H4 (cell line): ENCODE measurements around the gene HGD. TPM values are rescaled to one million over a fixed set of nuclear protein-coding genes. Genes with fewer than 3 reads are reported as not detected.
"Not testable (repeated sequence)": the region's sequence is repeated elsewhere in the genome, so short reads cannot be mapped to it uniquely, and the experiment has no call there.

Experiments
- DNase-seq: peaks from one replicate; pipeline ENCODE4 v3.0.0-alpha.2; 2015; ENCODE audit warnings: low spot score
- total RNA-seq: library from RNA; depleted of rRNA; stranded (reverse); fragments of >200 nt; shearing (Covaris generic); gene quantifications from 2 replicates; pipeline ENCODE4 v1.2.3, GENCODE V29; 2014; rRNA removed

The HGD gene, protein sequence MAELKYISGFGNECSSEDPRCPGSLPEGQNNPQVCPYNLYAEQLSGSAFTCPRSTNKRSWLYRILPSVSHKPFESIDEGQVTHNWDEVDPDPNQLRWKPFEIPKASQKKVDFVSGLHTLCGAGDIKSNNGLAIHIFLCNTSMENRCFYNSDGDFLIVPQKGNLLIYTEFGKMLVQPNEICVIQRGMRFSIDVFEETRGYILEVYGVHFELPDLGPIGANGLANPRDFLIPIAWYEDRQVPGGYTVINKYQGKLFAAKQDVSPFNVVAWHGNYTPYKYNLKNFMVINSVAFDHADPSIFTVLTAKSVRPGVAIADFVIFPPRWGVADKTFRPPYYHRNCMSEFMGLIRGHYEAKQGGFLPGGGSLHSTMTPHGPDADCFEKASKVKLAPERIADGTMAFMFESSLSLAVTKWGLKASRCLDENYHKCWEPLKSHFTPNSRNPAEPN
- total RNA-seq, result 0.12 TPM in 1 of 2 replicates, not detected in the other

DNA sequence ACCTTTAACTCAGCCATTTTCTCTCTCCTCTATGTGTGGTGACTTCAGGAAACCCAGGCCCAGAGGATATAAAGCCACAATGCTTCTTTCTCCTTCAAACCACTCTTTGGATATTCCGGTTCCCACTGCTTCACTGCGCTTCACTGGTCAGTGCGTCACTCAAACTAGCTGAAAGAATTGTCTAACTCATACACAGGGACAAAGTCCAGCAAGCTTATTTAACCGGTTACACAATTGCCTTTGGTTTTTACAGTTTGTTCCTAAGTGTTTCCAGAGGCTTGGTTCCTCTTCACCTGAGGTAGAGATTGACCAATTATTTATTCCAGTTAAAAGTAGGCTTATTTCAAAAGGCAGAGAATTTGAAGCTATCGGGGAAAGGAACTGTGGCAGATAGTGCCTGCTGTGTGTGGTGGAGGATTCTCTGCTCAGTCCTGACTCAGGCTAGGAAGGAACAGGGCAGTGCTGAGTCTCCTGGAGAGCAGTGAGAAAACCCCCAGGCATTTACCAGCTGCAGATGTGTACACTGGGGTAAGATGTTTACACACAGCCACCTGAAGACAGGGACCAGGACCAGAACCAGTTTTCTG lies at the start of gene HGD:
HGD (minus strand) TSS at position 145 of the 587 bp plus-strand sequence; CDS start at position 17, 128 bp downstream.
- no peak for DNase-seq

DNA sequence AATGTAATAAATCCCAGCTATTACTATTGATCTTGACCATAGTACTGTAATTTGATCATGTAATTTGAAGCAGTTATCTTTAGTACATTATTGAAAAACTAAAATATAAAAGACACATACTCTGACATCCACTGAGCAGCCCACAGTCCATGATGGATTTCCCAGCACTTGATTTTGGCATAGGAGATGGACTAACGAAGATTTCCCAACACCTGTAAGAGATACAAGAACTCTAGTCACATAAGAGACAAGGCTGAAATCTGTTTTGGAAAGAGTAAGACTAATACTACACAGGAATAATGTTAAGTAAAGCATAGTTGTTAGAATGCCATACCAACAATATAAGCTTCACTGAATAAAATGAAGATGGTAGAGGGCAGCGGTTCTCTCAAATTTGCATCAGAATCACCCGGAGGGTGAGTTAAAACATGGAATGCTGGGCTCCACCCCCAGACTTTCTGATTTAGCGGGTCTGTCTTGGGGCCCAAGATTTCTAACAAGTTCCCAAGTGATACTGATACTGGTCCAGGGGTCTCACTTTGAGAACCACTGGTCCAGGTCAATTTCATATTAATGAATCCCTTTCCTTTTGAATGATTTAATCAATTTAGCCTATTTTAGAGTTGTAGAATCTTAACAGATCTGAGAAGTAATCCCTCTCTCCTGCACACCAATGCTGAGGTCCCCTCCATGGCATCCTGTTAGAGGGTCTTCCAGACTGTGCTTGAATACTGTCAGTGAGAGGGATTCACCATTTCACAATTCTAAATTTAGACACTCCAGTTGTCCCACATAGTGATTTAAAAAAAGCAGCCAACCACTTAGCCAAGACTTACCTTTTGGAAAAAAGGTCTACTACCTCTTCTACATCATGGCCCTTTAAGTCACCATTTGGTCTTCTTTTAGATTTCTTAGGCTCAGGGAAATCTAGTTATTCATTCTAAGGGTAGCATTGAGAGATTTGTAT lies 48.8 kb upstream of the HGD start:
- DNase-seq, result no peak

DNA sequence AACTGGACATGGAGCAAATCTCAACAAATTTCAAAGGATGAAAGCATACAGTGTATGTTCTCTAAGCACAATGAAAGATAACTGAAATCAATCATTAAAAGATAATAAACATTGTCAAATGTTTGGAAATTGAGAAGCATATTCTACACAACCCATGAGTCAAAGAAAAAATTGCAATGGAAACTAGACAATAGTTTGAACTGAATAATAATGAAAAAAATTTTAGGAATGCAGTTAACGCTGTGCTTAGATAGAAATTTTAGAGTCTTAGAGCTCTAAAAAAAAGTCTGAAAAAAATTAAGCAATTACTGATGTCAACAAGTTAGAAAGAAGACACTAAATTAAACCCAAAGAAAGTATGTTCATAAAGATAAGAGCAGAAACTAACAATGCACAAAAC lies 44.8 kb upstream of the HGD start:
- DNase-seq, result no peak

DNA sequence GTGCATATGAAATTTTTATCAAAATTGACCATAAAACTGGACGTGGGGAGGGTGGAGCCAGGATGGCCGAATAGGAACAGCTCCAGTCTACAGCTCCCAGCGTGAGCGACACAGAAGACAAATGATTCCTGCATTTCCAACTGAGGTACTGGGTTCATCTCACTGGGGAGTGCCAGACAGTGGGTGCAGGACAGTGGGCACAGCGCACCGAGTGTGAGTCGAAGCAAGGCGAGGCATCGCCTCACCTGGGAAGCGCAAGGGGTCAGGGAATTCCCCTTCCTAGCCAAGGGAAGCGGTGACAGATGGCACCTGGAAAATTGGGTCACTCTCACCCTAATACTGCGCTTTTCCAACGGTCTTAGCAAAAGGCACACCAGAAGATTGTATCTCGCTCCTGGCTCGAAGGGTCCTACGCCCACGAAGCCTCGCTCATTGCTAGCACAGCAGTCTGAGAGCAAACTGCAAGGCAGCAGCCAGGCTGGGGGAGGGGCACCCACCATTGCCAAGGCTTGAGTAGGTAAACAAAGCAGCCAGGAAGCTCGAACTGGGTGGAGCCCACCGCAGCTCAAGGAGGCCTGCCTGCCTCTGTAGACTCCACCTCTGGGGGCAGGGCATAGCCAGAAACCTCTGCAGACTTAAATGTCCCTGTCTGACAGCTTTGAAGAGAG lies 37.3 kb upstream of the HGD start:
- not testable (repeated sequence) for DNase-seq

DNA sequence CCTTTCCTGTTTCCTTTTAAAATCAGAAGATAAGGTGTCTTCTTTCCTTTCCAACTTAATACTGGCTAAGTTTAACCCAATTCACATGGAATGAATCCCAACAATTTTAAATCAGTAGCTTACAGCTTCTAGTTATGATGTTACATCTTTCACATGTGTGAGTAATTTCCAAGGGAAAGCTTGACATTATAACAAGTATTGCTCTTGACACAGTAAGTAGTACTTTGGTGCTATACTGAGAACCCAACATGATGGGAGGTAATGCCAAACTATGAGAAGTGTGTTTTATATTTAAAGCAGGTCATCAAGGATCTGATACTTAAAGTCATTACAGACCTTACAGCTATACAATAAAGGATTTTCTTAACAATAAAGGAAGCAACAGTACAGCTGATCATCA lies 31.2 kb upstream of the HGD start:
- DNase-seq, result no peak

DNA sequence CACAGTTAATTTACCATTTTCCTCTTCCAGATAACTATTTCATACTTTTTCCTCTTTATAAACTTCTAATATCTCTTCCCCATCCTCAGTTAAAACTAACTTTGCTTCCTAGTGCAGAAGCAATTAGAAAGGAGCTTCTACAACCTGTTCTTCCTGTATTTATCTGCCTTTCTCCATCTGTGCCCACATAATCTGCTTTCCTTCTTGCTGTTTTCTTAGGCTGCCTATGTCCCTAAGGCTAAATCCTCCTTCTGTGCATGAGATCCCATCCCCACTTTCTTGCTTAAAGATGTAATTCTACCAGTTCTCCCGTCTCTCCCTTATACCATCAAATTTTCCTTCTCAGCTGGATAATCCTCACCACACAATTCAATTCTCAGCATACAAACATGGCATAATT lies 28.3 kb upstream of the HGD start:
- no peak for DNase-seq

DNA sequence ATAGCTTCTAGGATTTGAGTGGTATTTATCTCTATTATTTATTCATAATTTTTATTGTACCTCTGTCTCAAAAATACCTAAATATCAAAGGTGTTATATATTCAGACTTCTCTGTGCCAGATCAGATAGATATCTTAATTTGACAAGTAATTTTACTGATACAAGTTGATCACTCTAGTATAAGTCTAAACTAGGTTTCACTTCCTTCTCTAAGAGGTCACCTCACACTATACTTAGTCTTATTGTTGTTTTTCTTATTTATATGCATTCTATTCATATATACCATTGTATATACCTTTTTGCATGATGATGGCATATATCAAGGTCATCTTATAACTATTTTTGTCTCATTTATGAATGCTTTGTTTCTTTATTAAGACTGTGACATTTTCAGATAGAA lies 26.4 kb upstream of the HGD start:
- no peak for DNase-seq

DNA sequence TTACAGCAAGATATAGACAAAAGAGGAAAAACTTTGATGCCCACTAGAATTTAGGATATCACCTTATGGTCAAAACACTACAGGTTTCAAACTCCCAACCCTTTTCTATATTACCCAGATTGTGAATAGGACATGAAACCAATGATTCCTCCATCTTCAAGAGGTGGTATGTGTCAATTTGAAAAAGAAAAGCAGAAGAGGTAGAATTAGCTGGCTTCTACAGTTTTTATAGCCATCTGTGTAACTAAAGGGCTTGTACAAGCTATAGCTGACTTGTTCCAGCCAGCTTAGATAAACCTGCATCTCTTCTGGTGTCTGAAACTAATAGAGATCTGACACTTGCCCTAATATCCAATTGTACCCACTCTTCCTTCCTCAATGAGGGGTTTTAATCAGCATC lies 24.9 kb upstream of the HGD start:
- no peak for DNase-seq

DNA sequence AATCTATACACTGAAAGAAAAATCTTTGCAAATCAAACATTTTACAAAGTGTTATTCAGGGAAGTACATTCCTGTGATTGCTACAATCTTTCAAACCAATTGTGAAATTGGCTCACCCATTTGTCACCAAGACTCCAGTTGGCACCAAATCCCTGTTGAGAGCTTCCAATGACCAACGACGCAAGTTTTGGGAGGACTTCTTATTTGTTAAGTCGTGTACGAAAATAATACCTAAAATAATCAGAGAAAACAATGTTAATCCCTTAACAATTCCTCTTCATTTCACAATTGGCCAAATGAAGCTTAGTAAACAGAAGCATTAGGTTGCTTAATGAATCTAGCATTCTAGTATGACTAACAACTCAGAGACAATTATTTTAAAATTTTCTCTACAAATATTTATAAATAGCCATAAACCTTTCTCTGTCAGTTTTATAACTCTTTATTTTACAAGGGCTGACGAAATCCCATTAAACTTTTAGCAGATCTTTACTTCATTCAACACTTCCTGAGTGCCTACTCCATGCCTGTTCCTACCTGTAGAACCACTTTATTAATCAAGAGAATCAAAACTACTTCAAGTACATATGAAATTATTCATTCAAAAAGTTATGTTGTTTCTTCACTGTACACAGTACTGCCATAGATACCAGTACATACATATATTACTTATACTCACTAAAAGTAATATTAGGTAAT lies 24.0 kb upstream of the HGD start:
- DNase-seq, result no peak

DNA sequence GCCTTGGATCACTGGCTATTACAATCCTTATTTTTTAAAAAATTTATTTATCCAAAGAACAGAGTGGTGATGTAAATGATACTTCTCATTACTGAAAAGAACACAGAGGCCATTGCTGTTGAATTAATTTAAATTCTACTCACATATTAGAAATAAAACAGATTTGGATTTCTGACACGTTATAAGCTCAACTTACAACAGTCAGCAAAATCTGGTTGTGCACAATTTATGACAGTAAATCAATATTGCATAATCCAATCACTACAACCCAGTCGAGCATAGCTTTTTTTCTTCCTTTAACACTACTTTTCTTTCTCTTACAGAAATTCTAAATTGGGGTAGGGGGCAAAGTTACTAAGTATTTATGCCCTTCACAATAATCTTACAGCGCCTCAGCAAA lies 17.3 kb upstream of the HGD start:
- no peak for DNase-seq

DNA sequence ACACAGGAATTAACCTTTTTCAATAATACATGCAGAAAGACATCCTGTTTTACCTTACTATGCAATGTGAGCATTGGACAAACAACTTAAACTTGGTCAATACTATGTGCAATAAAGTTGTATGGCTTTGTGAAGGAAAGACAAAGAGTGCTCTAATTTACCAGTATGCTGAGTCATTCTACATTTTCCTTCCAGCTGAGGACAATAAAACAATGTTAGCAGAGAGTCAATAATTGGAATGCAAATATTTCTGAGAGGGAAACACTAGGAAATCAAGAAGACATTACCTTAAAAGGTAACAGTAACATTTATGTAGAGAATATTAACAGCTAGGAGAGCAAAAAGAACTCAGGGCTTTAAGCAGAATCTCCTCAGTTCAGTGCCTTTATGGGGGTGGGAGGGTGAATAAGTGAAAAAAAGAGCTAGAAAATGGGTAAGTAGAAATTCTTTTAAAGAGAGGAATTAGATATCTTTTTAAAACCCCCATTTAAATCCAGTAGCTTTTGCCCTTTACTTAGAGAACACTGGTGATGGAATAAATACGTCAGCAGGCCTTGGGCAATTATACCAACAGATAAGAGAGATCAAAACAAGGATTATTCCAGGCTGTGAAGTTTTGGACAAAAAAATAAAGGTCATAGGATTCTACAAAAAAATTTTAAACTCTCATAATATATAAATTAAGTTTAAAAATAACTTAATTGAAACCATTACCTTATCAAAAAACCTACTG lies 11.6 kb upstream of the HGD start:
- DNase-seq, result peak; percentile 79

DNA sequence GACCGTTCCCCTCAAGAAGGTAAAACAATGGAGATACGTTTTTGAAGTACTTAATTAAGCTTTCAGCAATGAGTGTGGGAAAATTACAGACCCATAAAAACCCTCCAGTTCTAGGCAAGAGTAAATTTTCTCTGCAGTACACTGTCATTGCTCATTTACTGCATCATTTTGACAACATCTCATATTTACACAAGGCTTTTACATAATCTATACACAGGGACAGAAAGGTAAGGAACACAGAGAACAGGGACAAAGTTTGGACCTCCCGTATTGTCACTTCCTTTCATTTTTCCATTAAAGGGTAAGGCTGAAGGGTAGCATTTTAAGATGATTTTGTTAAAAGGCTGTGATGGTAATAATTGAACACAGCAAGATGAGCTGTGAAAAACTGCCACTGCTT lies 7.4 kb upstream of the HGD start:
- no peak for DNase-seq

DNA sequence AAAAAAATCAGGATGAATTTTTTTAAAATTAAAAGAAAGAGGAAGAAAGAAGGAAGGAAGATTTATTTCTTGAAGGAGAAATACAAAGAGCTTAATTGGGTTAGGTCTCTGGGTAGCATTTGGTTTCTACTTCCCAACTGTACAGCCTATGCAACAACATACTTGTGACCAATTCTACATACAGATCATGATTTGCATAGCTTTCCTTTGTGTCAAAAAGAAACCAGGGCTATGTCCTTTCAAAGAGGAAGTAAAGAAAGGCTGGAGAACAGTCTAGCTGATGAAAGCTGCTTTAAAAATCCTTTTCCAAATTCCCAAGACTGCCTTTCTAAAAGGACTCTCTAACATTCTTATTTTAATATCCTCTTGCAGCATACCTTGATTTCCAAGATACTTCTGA lies 6.1 kb upstream of the HGD start:
- no peak for DNase-seq

DNA sequence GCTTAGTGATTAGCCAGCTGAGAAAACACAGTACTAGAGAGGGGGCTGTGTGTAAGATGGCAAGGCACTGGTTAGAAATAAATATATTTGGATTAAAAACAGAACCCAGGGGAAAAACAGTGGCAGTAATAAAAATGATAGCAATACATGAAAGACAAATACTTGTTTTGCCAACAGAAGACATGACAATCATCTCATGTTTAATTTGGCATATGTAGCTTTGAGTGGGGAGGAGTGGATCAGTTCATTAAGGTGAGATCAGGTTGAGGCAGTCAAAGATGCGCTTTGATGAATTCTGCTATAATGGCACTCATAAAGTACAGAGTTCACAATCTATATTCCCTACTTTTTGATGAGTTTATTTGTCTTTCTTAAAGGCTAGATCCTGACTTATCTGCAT lies 3.4 kb upstream of the HGD start:
- DNase-seq, result no peak

DNA sequence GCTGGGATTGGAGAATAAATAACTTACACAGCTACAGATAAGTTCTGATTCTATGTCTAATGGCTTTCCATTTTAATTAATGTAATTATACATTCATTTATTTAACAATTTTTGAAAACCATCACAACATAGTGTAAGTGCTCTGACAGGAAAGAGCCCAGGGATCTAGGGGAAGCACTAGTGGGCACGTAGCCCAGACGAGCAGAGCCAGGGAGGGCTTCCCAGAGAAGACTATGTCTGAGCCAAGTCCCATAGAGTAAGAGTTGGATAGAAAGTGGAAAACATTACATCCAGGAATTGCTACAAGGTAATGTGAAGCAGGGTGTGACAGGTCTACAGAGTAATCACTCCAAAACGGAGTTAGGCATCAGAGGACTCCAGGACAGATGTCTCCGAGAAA lies 2.9 kb upstream of the HGD start:
- no peak for DNase-seq

DNA sequence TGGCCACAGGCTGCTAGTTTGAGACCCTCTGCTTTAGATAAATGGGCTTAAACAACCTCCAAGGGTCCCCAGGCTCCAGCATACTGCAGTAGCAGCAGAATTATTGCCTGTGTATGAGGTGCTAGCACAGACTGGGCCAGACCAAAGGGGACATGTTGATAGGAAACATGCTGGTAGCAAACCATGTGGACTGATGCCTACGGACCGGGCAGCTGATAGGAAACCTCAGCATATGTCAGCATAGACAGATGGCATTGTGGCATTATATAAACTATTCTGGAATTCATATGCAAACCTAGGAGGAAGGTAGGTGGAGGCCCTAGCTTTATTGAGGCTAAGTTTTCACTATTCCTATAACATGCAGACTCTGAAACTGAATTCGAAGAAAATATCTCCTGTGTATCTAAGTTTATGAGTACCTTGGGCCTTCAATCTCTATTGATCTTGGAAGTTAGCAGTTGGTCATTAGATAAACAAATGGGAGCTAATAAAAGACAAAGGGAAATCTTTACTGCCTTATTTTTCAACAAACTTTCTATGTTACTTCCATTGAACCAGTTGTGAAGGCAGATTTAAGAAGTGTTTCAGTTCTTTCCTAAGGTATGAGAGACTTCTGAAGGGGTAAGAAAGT lies 1.7 kb upstream of the HGD start:
- no peak for DNase-seq

DNA sequence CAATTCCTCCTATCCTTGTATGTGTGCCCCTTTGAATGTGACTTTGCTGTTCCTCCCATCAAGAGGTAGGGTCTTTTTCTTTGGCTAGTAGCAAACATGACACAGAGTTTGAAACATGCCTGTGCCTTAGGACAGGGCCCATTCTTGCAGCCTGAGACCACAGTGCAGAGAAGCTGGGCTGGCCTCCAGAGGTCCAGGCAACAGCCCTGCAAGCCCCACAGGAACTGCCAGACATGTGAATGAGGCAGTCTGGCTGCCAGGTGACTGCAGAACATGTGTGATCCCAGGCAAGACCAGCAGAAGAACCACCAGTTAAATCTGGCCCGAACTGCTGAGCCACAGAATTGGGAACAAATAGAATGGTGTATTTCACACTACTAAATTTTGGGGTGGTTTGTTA lies 1.2 kb upstream of the HGD start:
- DNase-seq, result no peak

DNA sequence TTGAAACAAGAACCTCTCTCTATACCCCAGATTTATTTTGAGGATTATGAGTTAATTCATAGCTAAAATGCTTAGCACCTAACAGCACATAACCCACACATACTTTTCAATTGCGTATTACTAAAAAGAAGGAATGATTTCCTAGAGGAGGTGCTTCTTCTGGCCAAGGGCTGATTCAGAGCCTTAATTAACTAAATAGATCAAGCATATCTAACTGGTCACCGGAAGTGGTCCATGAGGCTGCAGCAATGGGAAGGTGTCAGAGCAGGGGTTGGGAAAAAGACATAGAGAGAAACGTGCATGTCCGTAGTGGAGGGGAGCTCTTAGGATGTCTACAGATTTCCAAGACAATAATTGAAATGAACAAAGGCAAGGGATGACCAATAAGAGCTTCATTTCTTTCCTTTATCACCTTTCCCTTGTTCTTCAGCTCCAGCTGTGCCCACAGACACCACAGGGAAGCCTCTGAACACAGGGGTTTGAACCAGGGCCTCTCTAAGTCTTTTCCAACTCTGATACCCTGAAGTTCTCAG lies 467 bp downstream of the HGD start:
- no peak for DNase-seq

DNA sequence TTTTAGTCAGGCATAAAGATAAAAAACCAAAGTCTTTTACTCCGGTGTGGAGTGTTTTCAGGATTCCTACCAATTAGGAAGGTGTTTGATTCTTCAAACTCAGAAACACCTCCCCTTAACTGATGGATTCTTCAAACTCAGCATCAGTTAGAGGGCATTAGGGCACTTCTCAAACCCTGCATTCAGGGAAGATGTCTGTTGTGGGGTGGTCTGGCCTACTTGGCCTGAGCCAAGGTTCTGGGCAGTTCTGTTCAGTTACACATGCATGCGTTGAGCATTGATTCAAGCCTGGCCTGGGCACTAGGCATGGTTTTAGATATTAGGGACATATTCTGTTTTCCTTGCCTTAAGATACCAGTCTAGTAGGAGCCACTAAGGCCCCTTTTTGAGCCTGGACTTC lies 1.0 kb downstream of the HGD start:
- DNase-seq, result no peak
